Measurements from ENCODE around the gene RASAL3. TPM values are rescaled to one million over a fixed set of nuclear protein-coding genes. Genes with fewer than 3 reads are reported as not detected.

Gene RASAL3
- total and polyA plus RNA-seq, 4 experiments from 2014 or later, result 37.4 to 238 (median 167) TPM

GRCh38 chr19:15432018-15432494 is 32.3 kb downstream of the RASAL3 start:
- Mint-ChIP-seq H3K27me3 (no peaks in the 10 kb centered on the region), H3K27ac (peak overlapping the region; percentile 86 to 98 (median 94)), H3K4me3 (peak overlapping the region; percentile 92 to 96 (median 94)), H3K4me1 (peaks cover 21 to 44% (median 30%) of the 10 kb centered on the region in 4 donors), H3K36me3 (peaks cover 3 to 18% of the 10 kb centered on the region in 2 donors), H3K9me3 (peaks cover 0 to 3% (median 0%) of the 10 kb centered on the region in 8 donors)
- Histone ChIP-seq H3K4me3 (ENCODE audit: low read length in 2 of 2) (peak overlapping the region; percentile 38 to 62), H3K9me3 (ENCODE audit: control insufficient read depth in 1 of 2, low read length in 2 of 2) (no peaks in the 10 kb centered on the region), H3K4me1 (ENCODE audit: insufficient read depth, low read length) (peaks cover 31% of the 10 kb centered on the region), H3K27me3 (ENCODE audit: insufficient read depth, low read length) (no peaks in the 10 kb centered on the region), H3K36me3 (ENCODE audit: insufficient read depth, low read length) (peaks cover 7% of the 10 kb centered on the region), H3K27ac (ENCODE audit: low read depth, low read length) (peak overlapping the region; percentile 74)
- intact Hi-C loops (cut with micrococcal nuclease), result loop anchor here (1.0 to 2.0 kb wide), 5 partner anchors 13 to 124 kb away; no protein-coding TSS in a partner anchor
- ChIA-PET CTCF (ENCODE audit: partially characterized antibody) (interaction anchor here (1.3 to 4.7 kb wide), 5 partner anchors 13 to 124 kb away, joined by 5 to 32 read pairs (median 12); partner anchors contain the start of gene AKAP8L), POLR2A (ENCODE audit: partially characterized antibody) (interaction anchor here (0.7 to 4.1 kb wide), 19 partner anchors 12 to 938 kb away, joined by 3 to 75 read pairs (median 7); partner anchors contain the start of genes AKAP8, AKAP8L, BRD4 and RASAL3)
- DNase-seq, result no peak

DNA sequence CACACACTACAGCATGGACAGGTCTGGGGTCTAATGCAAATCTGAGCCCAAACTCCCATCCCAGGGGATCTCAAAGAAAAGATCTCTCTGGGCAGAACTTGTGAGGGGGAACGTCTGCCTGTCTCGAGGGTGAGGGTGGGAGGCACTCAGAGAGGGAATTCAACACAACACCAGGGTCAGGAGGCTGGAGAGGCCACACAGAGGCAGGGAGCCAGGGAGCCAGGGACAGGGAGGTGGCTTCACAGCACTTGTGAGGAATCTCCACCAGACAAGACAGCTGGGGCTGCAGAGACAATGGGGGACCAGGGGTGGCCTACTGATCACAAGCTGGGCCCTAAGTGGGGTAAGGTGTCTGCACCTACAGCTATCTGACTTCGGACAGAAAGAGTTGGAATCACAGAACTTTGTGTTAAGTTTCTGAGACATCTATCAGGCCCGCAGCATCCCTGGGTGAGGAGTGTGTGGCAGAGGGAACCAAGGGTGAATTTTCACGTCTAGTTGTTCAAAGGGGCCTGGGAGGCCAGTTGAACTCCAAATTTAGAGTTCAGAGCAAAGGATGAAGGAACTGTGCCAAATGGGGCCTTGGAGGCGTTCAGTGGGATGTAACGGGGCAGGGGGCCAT is 32.8 kb downstream of the RASAL3 start:
- POLR2A ChIA-PET (ENCODE audit: partially characterized antibody), result interaction anchor here (0.9 to 4.1 kb wide), 7 partner anchors 13 to 124 kb away, joined by 3 to 40 read pairs (median 3); partner anchors contain the start of genes AKAP8 and AKAP8L
- Mint-ChIP-seq H3K4me3 (peak overlapping the region; percentile 92 to 96 (median 94)), H3K4me1 (peaks cover 21 to 46% (median 31%) of the 10 kb centered on the region in 4 donors), H3K27ac (peak overlapping the region; percentile 86 to 98 (median 94)), H3K9me3 (peaks cover 0 to 3% (median 0%) of the 10 kb centered on the region in 8 donors), H3K36me3 (peaks cover 4 to 20% of the 10 kb centered on the region in 2 donors), H3K27me3 (no peaks in the 10 kb centered on the region)
- H3K36me3 ChIP-seq (ENCODE audit: insufficient read depth, low read length), result peaks cover 13% of the 10 kb centered on the region
- peaks cover 31% of the 10 kb centered on the region for H3K4me1 ChIP-seq (ENCODE audit: insufficient read depth, low read length)
- peak overlapping the region; percentile 38 to 62 for H3K4me3 ChIP-seq (ENCODE audit: low read length in 2 of 2)
- no peaks in the 10 kb centered on the region for H3K27me3 ChIP-seq (ENCODE audit: insufficient read depth, low read length)
- H3K9me3 ChIP-seq (ENCODE audit: control insufficient read depth in 1 of 2, low read length in 2 of 2), result no peaks in the 10 kb centered on the region
- H3K27ac ChIP-seq (ENCODE audit: low read depth, low read length), result peak overlapping the region; percentile 74
- CTCF ChIA-PET (ENCODE audit: partially characterized antibody), result interaction anchor here (0.9 to 4.7 kb wide), 3 partner anchors 12 to 124 kb away, joined by 4 to 32 read pairs (median 12); partner anchors contain the start of gene AKAP8L
- DNase-seq, result no peak
- intact Hi-C loops (cut with micrococcal nuclease), result loop anchor here (1.0 to 2.0 kb wide), 5 partner anchors 12 to 125 kb away; no protein-coding TSS in a partner anchor

- peaks cover 31% of the 10 kb centered on the region for H3K4me1 ChIP-seq (ENCODE audit: insufficient read depth, low read length)
- peaks cover 26 to 48% (median 33%) of the 10 kb centered on the region in 4 donors for H3K4me1 Mint-ChIP-seq
- H3K36me3 Mint-ChIP-seq, result peaks cover 12 to 26% of the 10 kb centered on the region in 2 donors
- no peak overlapping the region for H3K27ac ChIP-seq (ENCODE audit: low read depth, low read length)
- peak overlapping the region in 5 of 7 donors; percentile 37 to 96 (median 78) for H3K27ac Mint-ChIP-seq
- peak overlapping the region; percentile 48 to 96 (median 94) for H3K4me3 Mint-ChIP-seq
- ChIA-PET CTCF (ENCODE audit: partially characterized antibody) (interaction anchor here (0.9 to 4.7 kb wide), 3 partner anchors 11 to 125 kb away, joined by 4 to 32 read pairs (median 12); partner anchors contain the start of gene AKAP8L), POLR2A (ENCODE audit: partially characterized antibody) (interaction anchor here (0.8 to 4.1 kb wide), 7 partner anchors 12 to 125 kb away, joined by 3 to 40 read pairs (median 4); partner anchors contain the start of genes AKAP8, AKAP8L and RASAL3)
- H3K27me3 ChIP-seq (ENCODE audit: insufficient read depth, low read length), result no peaks in the 10 kb centered on the region
- peaks cover 0 to 3% (median 0%) of the 10 kb centered on the region in 8 donors for H3K9me3 Mint-ChIP-seq
- H3K27me3 Mint-ChIP-seq, result no peaks in the 10 kb centered on the region
- no peak for DNase-seq
- H3K36me3 ChIP-seq (ENCODE audit: insufficient read depth, low read length), result peaks cover 19% of the 10 kb centered on the region
- no peaks in the 10 kb centered on the region for H3K9me3 ChIP-seq (ENCODE audit: control insufficient read depth in 1 of 2, low read length in 2 of 2)
- intact Hi-C loops (cut with micrococcal nuclease), result no loop called here
- H3K4me3 ChIP-seq (ENCODE audit: low read length in 2 of 2), result peak overlapping the region in 1 of 2 donors; percentile 62
Observed at GRCh38 chr19:15430526-15431120, 33.7 kb downstream of the RASAL3 start.

- Mint-ChIP-seq H3K4me3 (peak overlapping the region in 6 of 8 donors; percentile 7 to 94 (median 62)), H3K27ac (peak overlapping the region in 2 of 7 donors; percentile 46 to 86)
- intact Hi-C loops (cut with micrococcal nuclease), result no loop called here
Observed at GRCh38 chr19:15429825-15430467, 34.4 kb downstream of the RASAL3 start.

GRCh38 chr19:15428956-15429824 is 35.2 kb downstream of the RASAL3 start:
- H3K27ac ChIP-seq (ENCODE audit: low read depth, low read length), result no peak overlapping the region
- Mint-ChIP-seq H3K27me3 (no peaks in the 10 kb centered on the region), H3K4me1 (peaks cover 25 to 48% (median 33%) of the 10 kb centered on the region in 4 donors), H3K27ac (no peak overlapping the region), H3K4me3 (peak overlapping the region in 1 of 8 donors; percentile 12), H3K9me3 (peaks cover 0 to 3% (median 0%) of the 10 kb centered on the region in 8 donors), H3K36me3 (peaks cover 12 to 26% of the 10 kb centered on the region in 2 donors)
- ChIA-PET CTCF (ENCODE audit: partially characterized antibody) (interaction anchor here (3.0 to 4.7 kb wide), 2 partner anchors 10 to 127 kb away, joined by 12 to 32 read pairs; partner anchors contain the start of gene AKAP8L), POLR2A (ENCODE audit: partially characterized antibody) (interaction anchor here (1.4 to 2.2 kb wide), 4 partner anchors 10 to 122 kb away, joined by 4 to 14 read pairs (median 4); partner anchors contain the start of genes AKAP8L and RASAL3)
- H3K4me3 ChIP-seq (ENCODE audit: low read length in 2 of 2), result no peak overlapping the region
- no peak for DNase-seq
- H3K36me3 ChIP-seq (ENCODE audit: insufficient read depth, low read length), result peaks cover 20% of the 10 kb centered on the region
- no peaks in the 10 kb centered on the region for H3K9me3 ChIP-seq (ENCODE audit: control insufficient read depth in 1 of 2, low read length in 2 of 2)
- H3K4me1 ChIP-seq (ENCODE audit: insufficient read depth, low read length), result peaks cover 31% of the 10 kb centered on the region
- no peaks in the 10 kb centered on the region for H3K27me3 ChIP-seq (ENCODE audit: insufficient read depth, low read length)
- intact Hi-C loops (cut with micrococcal nuclease), result no loop called here

More at GRCh38 chr19:15429825-15430467, 34.4 kb downstream of the RASAL3 start:
- H3K27me3 Mint-ChIP-seq, result no peaks in the 10 kb centered on the region
- DNase-seq, result no peak
- Histone ChIP-seq H3K9me3 (ENCODE audit: control insufficient read depth in 1 of 2, low read length in 2 of 2) (no peaks in the 10 kb centered on the region), H3K4me1 (ENCODE audit: insufficient read depth, low read length) (peaks cover 31% of the 10 kb centered on the region), H3K4me3 (ENCODE audit: low read length in 2 of 2) (no peak overlapping the region), H3K27ac (ENCODE audit: low read depth, low read length) (no peak overlapping the region), H3K27me3 (ENCODE audit: insufficient read depth, low read length) (no peaks in the 10 kb centered on the region), H3K36me3 (ENCODE audit: insufficient read depth, low read length) (peaks cover 19% of the 10 kb centered on the region)
- CTCF ChIA-PET (ENCODE audit: partially characterized antibody), result interaction anchor here (3.0 to 4.7 kb wide), 2 partner anchors 11 to 126 kb away, joined by 12 to 32 read pairs; partner anchors contain the start of gene AKAP8L
- H3K36me3 Mint-ChIP-seq, result peaks cover 12 to 26% of the 10 kb centered on the region in 2 donors
- H3K9me3 Mint-ChIP-seq, result peaks cover 0 to 3% (median 0%) of the 10 kb centered on the region in 8 donors
- POLR2A ChIA-PET (ENCODE audit: partially characterized antibody), result interaction anchor here (0.8 to 2.2 kb wide), 6 partner anchors 11 to 126 kb away, joined by 3 to 14 read pairs (median 4); partner anchors contain the start of genes AKAP8L and RASAL3
- peaks cover 26 to 48% (median 33%) of the 10 kb centered on the region in 4 donors for H3K4me1 Mint-ChIP-seq
